A549 treated with CpdA at 1 μM for 4 hours (cell line): ENCODE measurements around the gene B9D1. TPM values are rescaled to one million over a fixed set of nuclear protein-coding genes. Genes with fewer than 3 reads are reported as not detected.

Source experiments
- total RNA-seq: library from RNA; stranded (reverse); fragments of 200-300 nt; extraction: Qiagen RNA extraction; gene quantifications from 5 replicates; pipeline ENCODE4 v1.2.3, GENCODE V29; 2022; ENCODE audit warnings: low read depth

The B9D1 gene
- total RNA-seq, result 41.4 to 45.9 TPM (median 44.2 TPM) in 5 replicates

GRCh38 chr17:19362277-19363113 is at the start of gene B9D1:
Gene B9D1 (minus strand): TSS chr17:19362723. CDS start chr17:19362569, 154 bp downstream.

DNA sequence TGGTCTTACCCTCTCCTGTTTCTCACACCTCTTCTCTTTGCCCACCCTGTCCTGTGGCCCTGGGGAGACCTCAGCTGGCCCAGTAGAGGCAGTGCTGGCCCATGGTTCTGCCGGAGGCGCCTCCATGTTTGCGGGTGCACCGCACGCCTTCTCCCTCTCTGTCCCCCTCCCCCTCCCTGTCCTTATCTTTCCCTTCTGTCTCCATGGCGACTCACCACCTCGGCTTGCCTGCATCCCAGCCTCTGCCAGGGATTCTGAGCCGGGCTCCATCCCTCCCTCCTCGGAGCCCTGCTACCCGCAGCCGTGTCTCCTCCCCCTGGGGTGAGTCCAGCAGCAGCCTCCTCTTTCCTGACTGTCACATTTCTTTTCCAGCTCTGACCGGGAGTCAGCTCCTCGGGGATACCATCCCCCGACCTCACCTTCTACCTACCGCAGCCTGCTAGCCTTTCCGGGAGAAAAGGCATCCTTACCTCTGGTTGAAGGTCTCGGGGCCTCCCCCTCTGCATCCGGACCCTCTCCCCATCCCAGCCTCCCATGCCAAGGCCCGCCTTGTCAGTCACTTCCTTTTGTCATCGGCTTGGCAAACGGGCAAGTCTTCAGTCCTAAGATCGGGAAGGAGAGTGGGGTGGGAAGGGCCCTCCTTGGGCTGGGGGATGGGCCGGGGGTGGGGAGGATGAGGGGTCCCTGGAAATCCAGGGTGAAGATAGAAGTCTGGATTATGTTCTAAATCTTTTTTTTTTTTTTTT is 48.5 kb upstream of the B9D1 start, which contains the start of gene RNF112:
Gene RNF112 (plus strand): TSS at position 358 of the 746 bp plus-strand sequence. CDS start 177 bp downstream, at position 535.

DNA sequence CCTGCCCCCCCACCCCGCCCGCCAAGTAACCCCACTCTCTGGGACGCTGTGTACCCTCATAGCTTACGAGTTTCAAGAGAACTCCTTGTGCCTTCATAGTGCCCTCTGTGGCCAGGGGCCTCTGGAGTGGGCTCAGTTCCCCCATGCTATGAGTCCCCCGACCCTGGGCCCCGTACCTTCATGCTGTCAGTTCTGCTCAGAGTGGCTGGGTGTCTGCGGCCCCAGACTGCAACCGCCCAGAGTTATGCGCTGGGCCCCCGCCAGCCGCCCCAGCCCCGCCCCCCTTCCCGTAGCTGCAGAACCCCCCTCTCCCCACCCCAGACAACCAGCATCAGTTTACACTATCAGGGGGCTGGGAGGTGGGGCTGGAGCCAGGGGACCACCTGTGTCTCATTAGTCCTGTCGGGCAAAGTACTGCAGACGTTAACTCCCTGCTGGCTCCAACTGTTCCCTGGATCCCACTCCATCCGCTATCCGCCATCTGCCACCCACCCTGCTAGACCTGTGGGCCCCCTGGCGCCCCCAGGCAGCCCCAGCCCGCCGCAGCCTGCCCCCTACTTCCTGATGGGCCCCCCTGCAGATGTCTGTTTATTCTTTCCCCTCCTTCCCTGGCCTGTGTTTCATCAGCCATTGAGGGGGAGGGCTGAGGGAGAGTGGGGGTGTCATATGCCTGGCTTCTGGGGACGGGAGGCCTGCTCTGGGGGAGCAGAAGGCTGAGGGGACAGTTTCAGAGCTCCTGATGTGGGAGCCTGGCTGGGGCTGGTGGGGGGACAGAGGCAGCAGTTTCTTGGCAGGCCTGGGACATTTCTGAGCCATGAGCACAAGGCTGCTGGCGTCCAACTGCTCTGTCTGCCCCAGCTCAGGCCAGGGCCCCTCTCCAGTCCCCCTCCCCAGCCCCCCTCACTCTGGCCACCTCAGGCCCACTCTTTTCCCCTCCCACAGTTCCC is 24.7 kb upstream of the B9D1 start, which contains the start of gene MFAP4:
Gene MFAP4 (minus strand): TSS at position 217 of the 947 bp plus-strand sequence. CDS start 35 bp downstream, at position 182.

DNA sequence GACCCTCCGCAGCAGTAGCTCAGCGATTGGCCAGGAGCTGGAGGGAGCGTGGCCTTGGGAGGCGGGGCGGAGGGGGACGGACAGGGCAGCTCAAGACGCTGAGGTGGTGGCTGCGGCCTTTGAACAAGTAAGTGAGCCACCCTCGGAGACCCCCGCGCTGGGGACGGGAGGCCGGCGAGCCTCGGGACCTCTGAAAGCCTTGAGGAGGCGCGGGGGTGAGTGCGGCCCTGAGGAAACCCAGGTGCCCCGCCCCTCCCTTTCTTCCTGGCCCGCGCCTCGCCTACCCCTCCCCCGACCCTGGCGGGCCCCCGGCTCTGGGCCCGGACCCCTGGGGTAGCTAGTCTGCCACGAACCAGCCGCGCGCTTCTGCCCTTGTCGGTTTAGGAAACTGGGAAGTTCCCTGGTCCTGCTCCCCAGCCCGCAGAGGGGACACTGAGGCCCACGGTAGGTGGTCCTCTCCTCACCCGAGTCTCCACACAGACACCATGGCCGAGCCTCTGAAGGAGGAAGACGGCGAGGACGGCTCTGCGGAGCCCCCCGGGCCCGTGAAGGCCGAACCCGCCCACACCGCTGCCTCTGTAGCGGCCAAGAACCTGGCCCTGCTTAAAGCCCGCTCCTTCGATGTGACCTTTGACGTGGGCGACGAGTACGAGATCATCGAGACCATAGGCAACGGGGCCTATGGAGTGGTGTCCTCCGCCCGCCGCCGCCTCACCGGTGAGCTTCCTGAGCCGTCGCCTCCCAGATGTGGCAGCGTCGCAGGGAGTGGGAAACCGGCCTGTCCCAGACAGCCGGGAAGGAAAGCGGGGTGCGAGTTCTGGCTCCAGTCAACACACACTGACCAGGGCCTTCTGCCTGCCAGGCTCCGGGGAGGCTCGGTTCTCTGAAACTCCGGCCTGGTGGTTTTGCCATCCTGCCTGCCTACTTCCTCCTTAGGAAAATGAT is 16.2 kb upstream of the B9D1 start, which contains the start of gene MAPK7:
Gene MAPK7 (plus strand): TSS at position 83 of the 945 bp plus-strand sequence. CDS start 403 bp downstream, at position 486.

Other genes with a start within 250 kb of the B9D1 start
- gene GRAPL, start 235.1 kb downstream of the B9D1 start, total RNA-seq, result not detected in 5 replicates
- 46.2 to 63.9 TPM (median 54.1 TPM) in 5 replicates for gene EPN2, start 125.4 kb downstream of the B9D1 start, total RNA-seq
- 20.6 to 25.8 TPM (median 22.1 TPM) in 5 replicates for gene MAPK7, start 15.8 kb upstream of the B9D1 start, total RNA-seq
- 0.07 TPM in 1 of 5 replicates, not detected in the others for gene MFAP4, start 24.5 kb upstream of the B9D1 start, total RNA-seq
- gene RNF112, start 48.5 kb upstream of the B9D1 start, total RNA-seq, result 0.45 to 1.0 TPM (median 0.88 TPM) in 5 replicates
- gene SLC47A1, start 171.1 kb upstream of the B9D1 start, total RNA-seq, result 22.8 to 25.1 TPM (median 23.9 TPM) in 5 replicates